H9 (cell line): ENCODE data around the gene CLPSL1. TPM values are rescaled to one million over a fixed set of nuclear protein-coding genes. Genes with fewer than 3 reads are reported as not detected.

Experiments used
- DNase-seq: peaks from one replicate; pipeline ENCODE4 v3.0.0-alpha.2; 2017
- H2AFZ ChIP-seq: one replicate; pipeline ENCODE4 v1.6.1; 2013; ENCODE audit warnings: mild to moderate bottlenecking, low read length, control low read depth, moderate library complexity
- H2AK5ac ChIP-seq: 2 replicates; pipeline ENCODE4 v1.6.1; 2013; ENCODE audit warnings: low read length, control low read depth, mixed read lengths; ENCODE audit not compliant: insufficient read length
- H2BK120ac ChIP-seq: one replicate; pipeline ENCODE4 v1.6.1; 2013; ENCODE audit warnings: low read depth, mild to moderate bottlenecking, low read length, control low read depth, inconsistent platforms; ENCODE audit not compliant: poor library complexity, severe bottlenecking
- H2BK12ac ChIP-seq: 2 replicates; pipeline ENCODE4 v1.6.1; 2013; ENCODE audit warnings: low read length, control low read depth, mixed read lengths, low read depth; ENCODE audit not compliant: insufficient read length
- H2BK15ac ChIP-seq: 2 replicates; pipeline ENCODE4 v1.6.1; 2013; ENCODE audit warnings: low read depth, low read length, control low read depth
- H2BK20ac ChIP-seq: one replicate; pipeline ENCODE4 v1.6.1; 2013; ENCODE audit warnings: low read depth, mild to moderate bottlenecking, low read length, control low read depth, inconsistent platforms; ENCODE audit not compliant: poor library complexity, severe bottlenecking
- H2BK5ac ChIP-seq: 2 replicates; pipeline ENCODE4 v1.6.1; 2013; ENCODE audit warnings: low read length, control low read depth, mixed read lengths; ENCODE audit not compliant: insufficient read length
- H3K14ac ChIP-seq: 2 replicates; pipeline ENCODE4 v1.6.1; 2013; ENCODE audit warnings: low read length, control low read depth; ENCODE audit not compliant: insufficient read depth
- H3K18ac ChIP-seq: 2 replicates; pipeline ENCODE4 v1.6.1; 2013; ENCODE audit warnings: low read depth, mild to moderate bottlenecking, mixed read lengths, low read length, control low read depth; ENCODE audit not compliant: insufficient read length
- H3K23ac ChIP-seq: 2 replicates; pipeline ENCODE4 v1.6.1; 2013; ENCODE audit warnings: low read length, control low read depth, mixed read lengths, low read depth; ENCODE audit not compliant: insufficient read length
- H3K23me2 ChIP-seq: 2 replicates; pipeline ENCODE4 v1.6.1; 2013; ENCODE audit warnings: low read depth, mild to moderate bottlenecking, mixed read lengths, low read length, control low read depth; ENCODE audit not compliant: insufficient read length, poor library complexity, severe bottlenecking
- H3K27ac ChIP-seq: 2 replicates; pipeline ENCODE4 v1.5.1; 2013; ENCODE audit warnings: low read length, control low read depth, mixed read lengths, low read depth; ENCODE audit not compliant: insufficient read length
- H3K27me3 ChIP-seq: 2 replicates; pipeline ENCODE4 v1.6.1; 2013; ENCODE audit warnings: low read length, control low read depth, inconsistent platforms; ENCODE audit not compliant: insufficient read depth
- H3K4ac ChIP-seq: 2 replicates; pipeline ENCODE4 v1.6.1; 2013; ENCODE audit warnings: low read depth, mild to moderate bottlenecking, control low read depth, inconsistent platforms, low read length, moderate library complexity
- H3K4me1 ChIP-seq: 2 replicates; pipeline ENCODE4 v1.6.1; 2013; ENCODE audit warnings: low read length, control low read depth, inconsistent platforms; ENCODE audit not compliant: insufficient read depth
- H3K4me2 ChIP-seq: 2 replicates; pipeline ENCODE4 v1.6.1; 2013; ENCODE audit warnings: low read length, control low read depth, mixed read lengths; ENCODE audit not compliant: insufficient read length, insufficient read depth
- H3K56ac ChIP-seq: 2 replicates; pipeline ENCODE4 v1.6.1; 2013; ENCODE audit warnings: low read depth, mild to moderate bottlenecking, mixed read lengths, low read length, control low read depth; ENCODE audit not compliant: insufficient read length
- H3K79me1 ChIP-seq: 2 replicates; pipeline ENCODE4 v1.6.1; 2013; ENCODE audit warnings: low read depth, mild to moderate bottlenecking, moderate library complexity, low read length, control low read depth, inconsistent platforms; ENCODE audit not compliant: insufficient read depth, poor library complexity, severe bottlenecking
- H3K79me2 ChIP-seq: 2 replicates; pipeline ENCODE4 v1.6.1; 2013; ENCODE audit warnings: low read length, control low read depth, inconsistent platforms; ENCODE audit not compliant: insufficient read depth
- H3K9ac ChIP-seq: 2 replicates; pipeline ENCODE4 v1.6.1; 2013; ENCODE audit warnings: low read length, control low read depth, mixed read lengths; ENCODE audit not compliant: insufficient read length; ENCODE audit errors: extremely low read depth
- H3K9me3 ChIP-seq: one replicate; pipeline ENCODE4 v1.6.1; 2013; ENCODE audit warnings: low read depth, low read length, inconsistent platforms; ENCODE audit not compliant: control insufficient read depth
- H3T11ph ChIP-seq: one replicate; pipeline ENCODE4 v1.6.1; 2013; ENCODE audit warnings: mild to moderate bottlenecking, low read length, control low read depth, inconsistent platforms
- H4K20me1 ChIP-seq: one replicate; pipeline ENCODE4 v1.6.1; 2013; ENCODE audit not compliant: control insufficient read depth, insufficient read length, insufficient read depth
- H4K5ac ChIP-seq: 2 replicates; pipeline ENCODE4 v1.6.1; 2013; ENCODE audit warnings: low read depth, mild to moderate bottlenecking, mixed read lengths, low read length, control low read depth; ENCODE audit not compliant: insufficient read length
- H4K8ac ChIP-seq: replicated peaks from 2 replicates; pipeline ENCODE4 v1.6.1; 2013; ENCODE audit warnings: low read length, control low read depth, mixed read lengths, low read depth; ENCODE audit not compliant: insufficient read length
- H4K91ac ChIP-seq: 2 replicates; pipeline ENCODE4 v1.6.1; 2013; ENCODE audit warnings: low read depth, mild to moderate bottlenecking, moderate library complexity, mixed read lengths, low read length, control low read depth; ENCODE audit not compliant: insufficient read length
- H3K27ac Mint-ChIP-seq, 3 experiments: 2 replicates in 2 of 3; 3 replicates in 1 of 3; pipeline ENCODE4 v1.8.0; 2020 to 2021; ENCODE audit warnings: mixed read lengths in 3 of 3, mild to moderate bottlenecking in 1 of 3, moderate library complexity in 1 of 3
- H3K27me3 Mint-ChIP-seq: 2 replicates; pipeline ENCODE4 v1.8.0; 2021; ENCODE audit warnings: low read depth, mild to moderate bottlenecking, moderate library complexity, mixed read lengths
- H3K36me3 Mint-ChIP-seq, 3 experiments: 2 replicates in 2 of 3; 3 replicates in 1 of 3; pipeline ENCODE4 v1.8.0; 2020 to 2021; ENCODE audit warnings: low read depth in 3 of 3, mixed read lengths in 3 of 3; ENCODE audit not compliant: insufficient read depth in 1 of 3
- H3K4me1 Mint-ChIP-seq, 2 experiments: 2 replicates each; pipeline ENCODE4 v1.8.0; 2020; ENCODE audit warnings: mixed read lengths in 2 of 2
- H3K4me3 Mint-ChIP-seq, 2 experiments: 2 replicates in 1 of 2; 3 replicates in 1 of 2; pipeline ENCODE4 v1.8.0; 2020 to 2021; ENCODE audit warnings: mild to moderate bottlenecking in 2 of 2, mixed read lengths in 2 of 2, moderate library complexity in 1 of 2
- H3K9me3 Mint-ChIP-seq, 2 experiments: 2 replicates in 1 of 2; 3 replicates in 1 of 2; pipeline ENCODE4 v1.8.0; 2020; ENCODE audit warnings: mild to moderate bottlenecking in 2 of 2, mixed read lengths in 2 of 2, moderate library complexity in 1 of 2
- CTCF ChIP-seq: fragments of 200-600 bp; sonication (generic); conservative IDR thresholded peaks from 3 replicates; pipeline ENCODE4 v1.8.0; 2021; ENCODE audit warnings: antibody characterized with exemption, mild to moderate bottlenecking
- WGBS: extraction: QIAGEN DNeasy Blood & Tissue Kit; methylation state at CpG from one replicate; pipeline ENCODE4 v1.1.7; 2013; ENCODE audit warnings: missing lambda C conversion rate, low lambda C conversion rate, mixed read lengths; ENCODE audit not compliant: insufficient read length; ENCODE audit errors: extremely low coverage; 5-methylcytosine and 5-hydroxymethylcytosine counted together
- total RNA-seq: library from RNA; stranded (reverse); gene quantifications from 2 replicates; pipeline ENCODE4 v1.2.1, GENCODE V29; 2021

Gene CLPSL1
- total RNA-seq, 1 experiment from 2014 or later, result not detected

- Histone ChIP-seq H3K23me2 (no peaks in the 10 kb centered on the region), H4K5ac (no peak overlapping the region), H2BK120ac (no peak overlapping the region), H3K18ac (no peak overlapping the region), H3K79me2 (no peaks in the 10 kb centered on the region), H3K79me1 (no peaks in the 10 kb centered on the region), H2BK20ac (no peak overlapping the region), H3K14ac (no peak overlapping the region), H4K8ac (no peak overlapping the region), H3K4ac (no peak overlapping the region), H4K91ac (no peak overlapping the region), H2BK5ac (no peak overlapping the region), H2AFZ (no peak overlapping the region), H2AK5ac (no peak overlapping the region), H3K9ac (no peak overlapping the region), H3K4me1 (no peaks in the 10 kb centered on the region; the same call in 1 of the 2 replicates), H2BK15ac (no peak overlapping the region), H3K9me3 (no peaks in the 10 kb centered on the region), H2BK12ac (no peak overlapping the region), H4K20me1 (no peaks in the 10 kb centered on the region), H3K4me2 (no peak overlapping the region), H3K27me3 (no peaks in the 10 kb centered on the region), H3T11ph (no peak overlapping the region), H3K27ac (no peak overlapping the region), H3K23ac (no peak overlapping the region), H3K56ac (no peak overlapping the region)
- H3K27ac Mint-ChIP-seq, result 0 out of 7 replicates have a peak overlapping the region, but pooled peaks of 1 of the 3 experiments have one; percentile 48
- peaks cover 12 to 24% of the 10 kb centered on the region in 2 experiments for H3K4me1 Mint-ChIP-seq
- H3K36me3 Mint-ChIP-seq, result no peaks in the 10 kb centered on the region; a peak in 1 of 7 replicates
- H3K9me3 Mint-ChIP-seq, result no peaks in the 10 kb centered on the region; a peak in 1 of 5 replicates
- no CpG with 5 or more reads among the region's 5 CpGs for WGBS
- no peak for DNase-seq
- TF ChIP-seq CTCF, result no peak
- no peak overlapping the region for H3K4me3 Mint-ChIP-seq
- H3K27me3 Mint-ChIP-seq, result peaks cover 11% of the 10 kb centered on the region
Observed at GRCh38 chr6:35809809-35810208, 29.0 kb downstream of the CLPSL1 start.
